CD14-positive monocyte (primary cell): ENCODE measurements around the gene GULP1. TPM values are rescaled to one million over a fixed set of nuclear protein-coding genes. Genes with fewer than 3 reads are reported as not detected.

Experiments used
- DNase-seq, 3 donors: peaks; one replicate each; pipeline ENCODE4 v3.0.0-alpha.2; 2011 to 2022
- H2AFZ ChIP-seq: 2 replicates; pipeline ENCODE4 v1.6.0; 2012; ENCODE audit warnings: mild to moderate bottlenecking, low read depth, low read length, inconsistent platforms; ENCODE audit not compliant: insufficient read depth, poor library complexity, severe bottlenecking
- H3K27ac ChIP-seq, 2 donors: 1 replicate in 1 of 2; 2 replicates in 1 of 2; pipeline ENCODE4 v1.5.1; 2012 to 2013; ENCODE audit warnings: low read length in 2 of 2, control low read depth in 1 of 2, inconsistent platforms in 1 of 2, low read depth in 1 of 2, mild to moderate bottlenecking in 1 of 2
- H3K27me3 ChIP-seq, 2 donors: one replicate each; pipeline versions ENCODE4 v1.6.0 to v1.6.1; 2011 to 2013; ENCODE audit warnings: low read length in 2 of 2; ENCODE audit not compliant: control insufficient read depth in 2 of 2, insufficient read depth in 2 of 2
- H3K36me3 ChIP-seq, 2 donors: replicated peaks in 1 of 2; 1 replicate in 1 of 2; 2 replicates in 1 of 2; pipeline versions ENCODE4 v1.5.1 to v1.6.1; 2012 to 2013; ENCODE audit warnings: low read length in 2 of 2, control low read depth in 1 of 2, inconsistent platforms in 1 of 2, mild to moderate bottlenecking in 1 of 2; ENCODE audit not compliant: insufficient read depth in 2 of 2, control insufficient read depth in 1 of 2
- H3K4me1 ChIP-seq, 2 donors: 1 replicate in 1 of 2; 2 replicates in 1 of 2; pipeline versions ENCODE4 v1.5.1 to v1.6.1; 2012 to 2013; ENCODE audit warnings: low read length in 2 of 2, control low read depth in 1 of 2, inconsistent platforms in 1 of 2, mild to moderate bottlenecking in 1 of 2, moderate library complexity in 1 of 2; ENCODE audit not compliant: insufficient read depth in 2 of 2, control insufficient read depth in 1 of 2
- H3K4me2 ChIP-seq: replicated peaks from 2 replicates; pipeline ENCODE3; 2012; ENCODE audit warnings: low read length, moderate library complexity, mild to moderate bottlenecking; ENCODE audit not compliant: poor library complexity, severe bottlenecking; ENCODE audit errors: extremely low read depth
- H3K4me3 ChIP-seq, 3 experiments: fragments of 200-600 bp in 1 of 3; sonication (generic) in 1 of 3; replicated peaks in 1 of 3; 1 replicate in 2 of 3; 2 replicates in 1 of 3; pipeline ENCODE4 v1.5.1; 2011 to 2013; ENCODE audit warnings: low read length in 3 of 3, mild to moderate bottlenecking in 3 of 3, control low read depth in 2 of 3, low read depth in 2 of 3, inconsistent platforms in 1 of 3, moderate library complexity in 1 of 3
- H3K79me2 ChIP-seq: 2 replicates; pipeline ENCODE4 v1.6.0; 2012; ENCODE audit warnings: mild to moderate bottlenecking, control low read depth, inconsistent platforms, low read length, moderate library complexity; ENCODE audit not compliant: insufficient read depth
- H3K9ac ChIP-seq: 2 replicates; pipeline ENCODE4 v1.6.0; 2017; ENCODE audit warnings: low read length, mild to moderate bottlenecking; ENCODE audit not compliant: insufficient read depth, poor library complexity, severe bottlenecking
- H3K9me3 ChIP-seq, 2 donors: replicated peaks in 1 of 2; 1 replicate in 1 of 2; 2 replicates in 1 of 2; pipeline versions ENCODE4 v1.5.1 to v1.6.1; 2012 to 2013; ENCODE audit warnings: low read length in 2 of 2, control low read depth in 1 of 2; ENCODE audit not compliant: control insufficient read depth in 1 of 2, insufficient read depth in 1 of 2
- H4K20me1 ChIP-seq: 2 replicates; pipeline ENCODE4 v1.6.0; 2012; ENCODE audit warnings: mild to moderate bottlenecking, low read length, control low read depth, moderate library complexity; ENCODE audit not compliant: insufficient read depth
- H3K27ac Mint-ChIP-seq, 7 donors: one replicate each; pipeline ENCODE4 v1.8.0; 2020; ENCODE audit warnings: mild to moderate bottlenecking in 7 of 7, mixed read lengths in 7 of 7, moderate library complexity in 6 of 7, inconsistent platforms in 2 of 7
- H3K27me3 Mint-ChIP-seq, 3 donors: one replicate each; pipeline ENCODE4 v1.8.0; 2021 to 2022; ENCODE audit warnings: low read depth in 3 of 3, mild to moderate bottlenecking in 3 of 3, mixed read lengths in 3 of 3, moderate library complexity in 3 of 3, inconsistent platforms in 1 of 3
- H3K36me3 Mint-ChIP-seq, 2 donors: one replicate each; pipeline ENCODE4 v1.8.0; 2020; ENCODE audit warnings: mixed read lengths in 2 of 2, inconsistent platforms in 1 of 2, mild to moderate bottlenecking in 1 of 2
- H3K4me1 Mint-ChIP-seq: one replicate; pipeline ENCODE4 v1.8.0; 2020; ENCODE audit warnings: mild to moderate bottlenecking, mixed read lengths
- H3K4me3 Mint-ChIP-seq, 2 donors: one replicate each; pipeline ENCODE4 v1.8.0; 2020; ENCODE audit warnings: mild to moderate bottlenecking in 2 of 2, mixed read lengths in 2 of 2, moderate library complexity in 1 of 2
- H3K9me3 Mint-ChIP-seq, 7 donors: one replicate each; pipeline ENCODE4 v1.8.0; 2020 to 2022; ENCODE audit warnings: mixed read lengths in 7 of 7, mild to moderate bottlenecking in 6 of 7, moderate library complexity in 6 of 7, inconsistent platforms in 2 of 7
- CTCF ChIP-seq: fragments of 200-600 bp; IDR thresholded peaks from one replicate; pipeline ENCODE4 v1.8.0; 2022; ENCODE audit warnings: antibody characterized with exemption, mild to moderate bottlenecking
- WGBS: methylation state at CpG from one replicate; pipeline ENCODE4 v1.1.5; 2013; ENCODE audit warnings: missing lambda C conversion rate; ENCODE audit not compliant: insufficient coverage; 5-methylcytosine and 5-hydroxymethylcytosine counted together
- intact Hi-C, 2 donors: fragments of 100-400 bp; cut with micrococcal nuclease; formaldehyde crosslinking; loops; one replicate each; pipeline versions ENCODE4 v1.15.0 to v1.15.1; 2023
- polyA plus RNA-seq, 3 donors: library from polyadenylated mRNA; depleted of rRNA in 1 of 3; unstranded in 2 of 3; stranded (reverse) in 1 of 3; fragments of 300-500 nt in 2 of 3; fragments of >200 nt in 1 of 3; fragmentation: Illumina TruSeq in 2 of 3; gene quantifications; 1 replicate in 2 of 3; 2 replicates in 1 of 3; pipeline ENCODE4 v1.2.3, GENCODE V29; 2012 to 2021

GULP1 gene
- polyA plus RNA-seq, 3 donors, result not detected

- no CpG with 5 or more reads among the region's 4 CpGs for WGBS
- Mint-ChIP-seq H3K4me1 (no peaks in the 10 kb centered on the region), H3K27me3 (no peaks in the 10 kb centered on the region), H3K9me3 (peaks cover 0 to 3% (median 2%) of the 10 kb centered on the region in 7 donors), H3K4me3 (no peak overlapping the region), H3K36me3 (no peaks in the 10 kb centered on the region), H3K27ac (no peak overlapping the region)
- no peak overlapping the region for H3K27ac ChIP-seq
- intact Hi-C loops, result no loop called here
- H3K4me3 ChIP-seq, result no peak overlapping the region
- no peaks in the 10 kb centered on the region for H3K27me3 ChIP-seq
- no peaks in the 10 kb centered on the region for H4K20me1 ChIP-seq
- H3K79me2 ChIP-seq, result no peaks in the 10 kb centered on the region
- no peak overlapping the region for H2AFZ ChIP-seq
- no peak for DNase-seq
- H3K36me3 ChIP-seq, result no peaks in the 10 kb centered on the region
- H3K4me1 ChIP-seq, result no peaks in the 10 kb centered on the region
- TF ChIP-seq CTCF, result no peak
- no peak overlapping the region for H3K4me2 ChIP-seq
- no peak overlapping the region for H3K9ac ChIP-seq
- H3K9me3 ChIP-seq, result no peaks in the 10 kb centered on the region
These were observed 26.6 kb downstream of the GULP1 start for GRCh38 chr2:188318161-188318749.

- no peaks in the 10 kb centered on the region for H3K27me3 ChIP-seq
- Mint-ChIP-seq H3K27ac (no peak overlapping the region), H3K36me3 (no peaks in the 10 kb centered on the region), H3K4me1 (no peaks in the 10 kb centered on the region), H3K27me3 (peaks cover 0 to 1% (median 0%) of the 10 kb centered on the region in 3 donors), H3K4me3 (no peak overlapping the region), H3K9me3 (peaks cover 0 to 3% (median 1%) of the 10 kb centered on the region in 7 donors)
- no peak overlapping the region for H3K27ac ChIP-seq
- no peak overlapping the region for H2AFZ ChIP-seq
- H3K79me2 ChIP-seq, result no peaks in the 10 kb centered on the region
- 100% methylated on average over 1 of the region's 1 CpG for WGBS
- no peaks in the 10 kb centered on the region for H4K20me1 ChIP-seq
- no peaks in the 10 kb centered on the region for H3K36me3 ChIP-seq
- no peaks in the 10 kb centered on the region for H3K9me3 ChIP-seq
- no peak overlapping the region for H3K9ac ChIP-seq
- H3K4me1 ChIP-seq, result no peaks in the 10 kb centered on the region
- intact Hi-C loops, result no loop called here
- no peak for TF ChIP-seq CTCF
- no peak for DNase-seq
- H3K4me2 ChIP-seq, result no peak overlapping the region
- H3K4me3 ChIP-seq, result no peak overlapping the region
These were observed 28.2 kb downstream of the GULP1 start for GRCh38 chr2:188319838-188320237.
